OCI-LY7 (cell line): ENCODE results near the gene HNRNPL. TPM values are rescaled to one million over a fixed set of nuclear protein-coding genes. Genes with fewer than 3 reads are reported as not detected.
"Not testable (repeated sequence)": the region's sequence is repeated elsewhere in the genome, so short reads cannot be mapped to it uniquely, and the experiment has no call there.

Experiments used
- BruUV-seq: library from RNA; stranded (reverse); fragments of 400-500 nt; replicated peaks from 2 replicates; lab custom pipeline; 2021; lab: Mats Ljungman, UMichigan
- CTCF ChIA-PET: fragments of 300-600 bp; sonication (Branson Sonifier 250); formaldehyde crosslinking; loops from one replicate; lab custom pipeline; 2022; ENCODE audit warnings: antibody characterized with exemption; ENCODE audit not compliant: unreplicated experiment; lab: Charles Lee
- POLR2A ChIA-PET: fragments of 300-600 bp; sonication (Branson Sonifier 250); formaldehyde crosslinking; loops from one replicate; lab custom pipeline; 2022; ENCODE audit warnings: antibody characterized with exemption; lab: Charles Lee
- DNase-seq: peaks from one replicate; pipeline ENCODE4 v3.0.0-alpha.2; 2015; ENCODE audit warnings: low spot score
- H2AFZ ChIP-seq: fragments of 200-600 bp; sonication (generic), shearing (Covaris generic); 2 replicates; pipeline ENCODE4 v1.6.1; 2014; ENCODE audit warnings: mild to moderate bottlenecking, antibody characterized with exemption, low read length, moderate library complexity
- H3K27ac ChIP-seq: fragments of 200-600 bp; sonication (generic); 2 replicates; pipeline ENCODE4 v1.5.1; 2014; ENCODE audit warnings: mixed run types, low read depth, mild to moderate bottlenecking, moderate library complexity, low read length, inconsistent platforms; ENCODE audit not compliant: poor library complexity, severe bottlenecking
- H3K36me3 ChIP-seq: fragments of 200-600 bp; sonication (generic); 2 replicates; pipeline ENCODE4 v1.6.1; 2014; ENCODE audit warnings: mild to moderate bottlenecking, antibody characterized with exemption, low read length, moderate library complexity, mixed read lengths; ENCODE audit not compliant: insufficient read depth
- H3K4me1 ChIP-seq: fragments of 200-600 bp; sonication (generic); 2 replicates; pipeline ENCODE4 v1.5.1; 2014; ENCODE audit warnings: mild to moderate bottlenecking, low read length; ENCODE audit not compliant: insufficient read depth, poor library complexity, severe bottlenecking
- H3K4me2 ChIP-seq: fragments of 200-600 bp; sonication (generic); 2 replicates; pipeline ENCODE4 v1.6.1; 2014; ENCODE audit warnings: mild to moderate bottlenecking, low read length
- H3K4me3 ChIP-seq: fragments of 200-600 bp; sonication (generic); 2 replicates; pipeline ENCODE4 v1.5.1; 2014; ENCODE audit warnings: mild to moderate bottlenecking, low read depth, low read length; ENCODE audit not compliant: poor library complexity, severe bottlenecking
- H3K79me2 ChIP-seq: fragments of 200-600 bp; sonication (generic); 2 replicates; pipeline ENCODE4 v1.6.1; 2016; ENCODE audit warnings: low read depth, mild to moderate bottlenecking, low read length, moderate library complexity, mixed read lengths; ENCODE audit not compliant: insufficient read depth
- H3K9me2 ChIP-seq: fragments of 200-600 bp; sonication (generic); 2 replicates; pipeline ENCODE4 v1.6.1; 2016; ENCODE audit warnings: mild to moderate bottlenecking, low read length, mixed read lengths; ENCODE audit not compliant: insufficient read depth
- H3K9me3 ChIP-seq: fragments of 200-600 bp; sonication (generic); 2 replicates; pipeline ENCODE4 v1.6.1; 2014; ENCODE audit warnings: mild to moderate bottlenecking, mixed run types, low read length, mixed read lengths
- H4K20me1 ChIP-seq: fragments of 200-600 bp; sonication (generic); 2 replicates; pipeline ENCODE4 v1.6.1; 2014; ENCODE audit warnings: mild to moderate bottlenecking, antibody characterized with exemption, low read length, moderate library complexity, mixed read lengths; ENCODE audit not compliant: insufficient read depth
- EZH2phosphoT487 ChIP-seq: fragments of 200-600 bp; sonication (generic); IDR thresholded peaks from 2 replicates; pipeline ENCODE4 v1.6.1; 2018; ENCODE audit warnings: low read depth, borderline replicate concordance, mild to moderate bottlenecking, mixed run types, antibody characterized with exemption, low read length, moderate library complexity, mixed read lengths
- intact Hi-C: fragments of 100-400 bp; cut with micrococcal nuclease; formaldehyde crosslinking; loops from one replicate; pipeline ENCODE4 v1.10.0; 2022; ENCODE audit not compliant: unreplicated experiment
- total RNA-seq, 2 experiments: library from RNA; depleted of rRNA in 1 of 2; stranded (reverse); fragments of >200 nt in 1 of 2; shearing (Covaris generic) in 1 of 2; gene quantifications; 2 replicates each; pipeline ENCODE4 v1.2.3, GENCODE V29; 2014 to 2022
- TF ChIP-seq, protein P1 (sequence below): fragments of 200-600 bp; sonication (generic); conservative IDR thresholded peaks from 2 replicates; pipeline ENCODE4 v1.5.1; 2014; ENCODE audit warnings: mild to moderate bottlenecking, antibody characterized with exemption, low read length, moderate library complexity, mixed read lengths

The HNRNPL gene
- total RNA-seq, 2 experiments from 2014 or later, result 263 to 655 TPM

DNA sequence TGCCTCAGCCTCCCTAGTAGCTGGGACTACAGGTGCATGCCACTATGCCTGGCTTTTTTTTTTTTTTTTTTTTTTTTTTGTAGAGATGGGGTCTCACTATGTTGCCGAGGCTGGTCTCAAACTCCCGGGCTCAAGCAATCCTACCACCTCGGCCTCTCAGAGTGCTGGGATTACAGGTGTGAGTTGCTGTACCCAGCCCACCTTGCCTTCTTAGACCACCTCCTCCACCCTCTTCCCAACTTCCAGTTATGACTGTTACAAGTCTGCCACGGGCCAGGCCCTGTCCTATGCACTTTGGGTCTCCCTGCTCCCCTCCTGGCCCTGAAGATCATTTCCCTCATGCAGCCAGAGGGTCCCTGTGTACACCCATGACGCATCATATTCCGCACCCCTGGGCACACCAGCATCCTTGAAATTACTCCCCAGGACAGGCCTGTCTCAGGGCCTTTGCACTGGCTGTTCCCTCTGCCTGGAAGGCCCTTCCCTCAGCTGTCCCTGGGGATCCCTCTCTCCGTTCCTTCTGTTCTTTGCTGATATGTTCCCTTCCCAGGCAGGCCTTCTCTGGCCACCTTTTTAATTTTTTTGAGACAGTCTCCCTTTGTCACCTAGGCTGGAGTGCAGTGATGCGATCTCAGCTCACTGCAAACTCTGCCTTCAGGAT, 40.1 kb downstream of the HNRNPL start:
- intact Hi-C loops, result no loop called here
- Histone ChIP-seq H3K27ac (no peak overlapping the region), H4K20me1 (no peaks in the 10 kb centered on the region), H3K79me2 (no peaks in the 10 kb centered on the region), H3K4me1 (peaks cover 3% of the 10 kb centered on the region), H3K36me3 (no peaks in the 10 kb centered on the region), H2AFZ (no peak overlapping the region), H3K4me2 (no peak overlapping the region), H3K9me2 (no peaks in the 10 kb centered on the region), H3K9me3 (no peaks in the 10 kb centered on the region), H3K4me3 (no peak overlapping the region)
- CTCF ChIA-PET, result no interaction called here
- no TSS peak for BruUV-seq
- TF ChIP-seq, protein P1, sequence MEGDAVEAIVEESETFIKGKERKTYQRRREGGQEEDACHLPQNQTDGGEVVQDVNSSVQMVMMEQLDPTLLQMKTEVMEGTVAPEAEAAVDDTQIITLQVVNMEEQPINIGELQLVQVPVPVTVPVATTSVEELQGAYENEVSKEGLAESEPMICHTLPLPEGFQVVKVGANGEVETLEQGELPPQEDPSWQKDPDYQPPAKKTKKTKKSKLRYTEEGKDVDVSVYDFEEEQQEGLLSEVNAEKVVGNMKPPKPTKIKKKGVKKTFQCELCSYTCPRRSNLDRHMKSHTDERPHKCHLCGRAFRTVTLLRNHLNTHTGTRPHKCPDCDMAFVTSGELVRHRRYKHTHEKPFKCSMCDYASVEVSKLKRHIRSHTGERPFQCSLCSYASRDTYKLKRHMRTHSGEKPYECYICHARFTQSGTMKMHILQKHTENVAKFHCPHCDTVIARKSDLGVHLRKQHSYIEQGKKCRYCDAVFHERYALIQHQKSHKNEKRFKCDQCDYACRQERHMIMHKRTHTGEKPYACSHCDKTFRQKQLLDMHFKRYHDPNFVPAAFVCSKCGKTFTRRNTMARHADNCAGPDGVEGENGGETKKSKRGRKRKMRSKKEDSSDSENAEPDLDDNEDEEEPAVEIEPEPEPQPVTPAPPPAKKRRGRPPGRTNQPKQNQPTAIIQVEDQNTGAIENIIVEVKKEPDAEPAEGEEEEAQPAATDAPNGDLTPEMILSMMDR, result no peak
- no peak for TF ChIP-seq EZH2phosphoT487
- POLR2A ChIA-PET, result interaction anchor here (0.7 kb wide), 1 partner anchor 20 kb away, joined by 5 read pairs; no protein-coding TSS in a partner anchor
- DNase-seq, result no peak

DNA sequence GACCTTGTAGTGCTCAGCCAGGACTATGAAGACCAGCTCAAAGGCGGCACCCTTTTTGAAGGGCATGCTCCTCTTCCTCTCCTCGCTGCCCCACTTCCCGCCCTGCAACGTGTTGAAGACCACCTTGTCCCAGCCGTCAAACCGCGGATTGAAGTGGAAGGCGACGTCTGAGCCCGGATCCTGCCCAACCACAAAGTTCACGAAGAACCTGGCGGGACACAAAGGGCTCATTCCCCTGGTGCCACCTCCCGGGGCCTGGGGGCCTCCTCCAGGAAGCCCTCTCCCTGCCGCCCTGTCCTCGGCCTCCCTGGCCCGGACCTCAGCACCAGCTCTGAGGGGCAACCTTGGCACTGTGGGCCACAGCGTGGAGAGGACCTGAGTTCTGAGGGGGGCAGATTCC, 41.0 kb downstream of the HNRNPL start:
- H3K36me3 ChIP-seq, result no peaks in the 10 kb centered on the region
- H2AFZ ChIP-seq, result no peak overlapping the region
- no peaks in the 10 kb centered on the region for H4K20me1 ChIP-seq
- intact Hi-C loops, result no loop called here
- ChIA-PET CTCF (no interaction called here), POLR2A (no interaction called here)
- no peak for DNase-seq
- no peak overlapping the region for H3K4me2 ChIP-seq
- no peaks in the 10 kb centered on the region for H3K79me2 ChIP-seq
- H3K9me2 ChIP-seq, result no peaks in the 10 kb centered on the region
- H3K27ac ChIP-seq, result no peak overlapping the region
- BruUV-seq, result no TSS peak
- H3K4me3 ChIP-seq, result no peak overlapping the region
- no peak for TF ChIP-seq EZH2phosphoT487
- TF ChIP-seq, protein P1, result no peak
- peaks cover 3% of the 10 kb centered on the region for H3K4me1 ChIP-seq
- H3K9me3 ChIP-seq, result no peaks in the 10 kb centered on the region

GRCh38 chr19:38807374-38808098, 42.2 kb downstream of the HNRNPL start:
- CTCF ChIA-PET, H3K4me2 ChIP-seq, intact Hi-C loops, DNase-seq, H4K20me1 ChIP-seq, H3K4me3 ChIP-seq, H3K79me2 ChIP-seq, H3K9me3 ChIP-seq, H2AFZ ChIP-seq, H3K9me2 ChIP-seq, BruUV-seq, H3K36me3 ChIP-seq, H3K27ac ChIP-seq, H3K4me1 ChIP-seq: not testable (repeated sequence)
- POLR2A ChIA-PET, result interaction anchor here (0.6 kb wide), 1 partner anchor 152 kb away, joined by 3 read pairs; no protein-coding TSS in a partner anchor
